H1 (cell line): ENCODE measurements around the gene TAS1R3. TPM values are rescaled to one million over a fixed set of nuclear protein-coding genes. Genes with fewer than 3 reads are reported as not detected.
A peak's percentile ranks its signal among the peaks of the same experiment; 100 is the strongest.

Source experiments
- CTCF ChIA-PET: fragments of 300-600 bp; sonication (Branson Sonifier 250); formaldehyde crosslinking; loops from one replicate; lab custom pipeline; 2021; ENCODE audit not compliant: partially characterized antibody; lab: Charles Lee
- POLR2A ChIA-PET: fragments of 300-600 bp; sonication (Branson Sonifier 250); formaldehyde crosslinking; loops from one replicate; lab custom pipeline; 2021; ENCODE audit warnings: inconsistent platforms; ENCODE audit not compliant: partially characterized antibody; lab: Charles Lee
- DNase-seq, 2 experiments: peaks; one replicate each; pipeline versions ENCODE4 v3.0.0 to v3.0.0-alpha.2; 2010 to 2022; ENCODE audit warnings: low spot score in 2 of 2, low read depth in 1 of 2, mixed read lengths in 1 of 2
- FAIRE-seq: peaks from 2 replicates; lab custom pipeline; 2011; peaks lifted over from hg19 to GRCh38; lab: Jason Lieb, UNC
- H2AFZ ChIP-seq: 2 replicates; pipeline ENCODE4 v1.8.1; 2012; ENCODE audit warnings: low read length, inconsistent platforms
- H2AK5ac ChIP-seq: 2 replicates; pipeline ENCODE4 v1.6.1; 2013; ENCODE audit warnings: low read depth, low read length
- H2BK120ac ChIP-seq: replicated peaks from 2 replicates; pipeline ENCODE3; 2013; ENCODE audit warnings: low read depth, low read length, inconsistent platforms
- H2BK12ac ChIP-seq: 2 replicates; pipeline ENCODE4 v1.6.1; 2013; ENCODE audit warnings: low read depth, low read length
- H2BK15ac ChIP-seq: 2 replicates; pipeline ENCODE4 v1.6.1; 2013; ENCODE audit warnings: low read length
- H2BK20ac ChIP-seq: 2 replicates; pipeline ENCODE4 v1.6.1; 2013; ENCODE audit warnings: low read length
- H2BK5ac ChIP-seq: 2 replicates; pipeline ENCODE4 v1.6.1; 2013; ENCODE audit warnings: low read depth, low read length
- H3K14ac ChIP-seq: 2 replicates; pipeline ENCODE4 v1.6.1; 2013; ENCODE audit warnings: inconsistent platforms; ENCODE audit not compliant: insufficient read length
- H3K18ac ChIP-seq: 2 replicates; pipeline ENCODE4 v1.6.1; 2013; ENCODE audit warnings: low read length; ENCODE audit errors: extremely low read depth
- H3K23ac ChIP-seq: 2 replicates; pipeline ENCODE4 v1.6.1; 2013; ENCODE audit warnings: inconsistent platforms; ENCODE audit not compliant: insufficient read length
- H3K23me2 ChIP-seq: 2 replicates; pipeline ENCODE4 v1.6.1; 2013; ENCODE audit warnings: low read depth, low read length
- H3K27ac ChIP-seq: 2 replicates; pipeline ENCODE4 v1.6.1; 2011; ENCODE audit warnings: low read depth, low read length, inconsistent platforms
- H3K27me3 ChIP-seq, 4 experiments: replicated peaks in 1 of 4; 1 replicate in 1 of 4; 2 replicates in 3 of 4; pipeline versions ENCODE4 v1.6.1 to v1.8.1; 2011 to 2013; ENCODE audit warnings: low read length in 3 of 4, mild to moderate bottlenecking in 3 of 4, inconsistent platforms in 2 of 4, mixed read lengths in 2 of 4, moderate library complexity in 1 of 4; ENCODE audit not compliant: control insufficient read depth in 3 of 4, insufficient read depth in 3 of 4; ENCODE audit errors: extremely low read depth in 1 of 4
- H3K36me3 ChIP-seq, 4 experiments: 2 replicates each; pipeline versions ENCODE4 v1.6.1 to v1.8.1; 2011 to 2013; ENCODE audit warnings: mild to moderate bottlenecking in 4 of 4, low read length in 3 of 4, moderate library complexity in 2 of 4, control low read depth in 1 of 4, inconsistent platforms in 1 of 4; ENCODE audit not compliant: insufficient read depth in 4 of 4, control insufficient read depth in 2 of 4
- H3K4ac ChIP-seq: replicated peaks from 2 replicates; pipeline ENCODE3; 2013; ENCODE audit warnings: low read length, low read depth, mixed read lengths, inconsistent platforms; ENCODE audit not compliant: insufficient read length
- H3K4me1 ChIP-seq, 4 experiments: replicated peaks in 1 of 4; 1 replicate in 1 of 4; 2 replicates in 3 of 4; pipeline versions ENCODE4 v1.6.1 to v1.8.1; 2011 to 2013; ENCODE audit warnings: low read length in 3 of 4, inconsistent platforms in 2 of 4, mixed read lengths in 1 of 4; ENCODE audit not compliant: insufficient read depth in 4 of 4, control insufficient read depth in 3 of 4
- H3K4me2 ChIP-seq, 2 experiments: 2 replicates each; pipeline versions ENCODE4 v1.6.1 to v1.8.1; 2011 to 2013; ENCODE audit warnings: low read depth in 2 of 2, low read length in 2 of 2, control low read depth in 1 of 2, inconsistent platforms in 1 of 2, mild to moderate bottlenecking in 1 of 2; ENCODE audit not compliant: insufficient read depth in 1 of 2
- H3K4me3 ChIP-seq, 4 experiments: fragments of 200-600, 300-600 bp in 1 of 4; sonication (generic), shearing (Covaris generic), sonication (Bioruptor Twin) in 1 of 4; 2 replicates each; pipeline versions ENCODE4 v1.5.1 to v1.8.1; 2011 to 2016; ENCODE audit warnings: low read length in 4 of 4, low read depth in 3 of 4, control low read depth in 2 of 4, inconsistent platforms in 2 of 4, mild to moderate bottlenecking in 2 of 4, mixed read lengths in 1 of 4, moderate library complexity in 1 of 4; ENCODE audit not compliant: insufficient read depth in 2 of 4; ENCODE audit errors: extremely low read depth in 1 of 4
- H3K56ac ChIP-seq: replicated peaks from 2 replicates; pipeline ENCODE3; 2013; ENCODE audit warnings: low read depth, mild to moderate bottlenecking, mixed read lengths, low read length, inconsistent platforms; ENCODE audit not compliant: insufficient read length
- H3K79me1 ChIP-seq: 2 replicates; pipeline ENCODE4 v1.6.1; 2013; ENCODE audit warnings: low read depth, low read length, control low read depth
- H3K79me2 ChIP-seq, 2 experiments: 2 replicates each; pipeline versions ENCODE4 v1.6.1 to v1.8.1; 2012 to 2013; ENCODE audit warnings: low read length in 2 of 2, mild to moderate bottlenecking in 2 of 2, inconsistent platforms in 1 of 2; ENCODE audit not compliant: insufficient read depth in 2 of 2, control insufficient read depth in 1 of 2
- H3K9ac ChIP-seq, 4 experiments: replicated peaks in 1 of 4; 1 replicate in 1 of 4; 2 replicates in 3 of 4; pipeline versions ENCODE4 v1.6.1 to v1.8.1; 2011 to 2013; ENCODE audit warnings: low read depth in 3 of 4, low read length in 3 of 4, control low read depth in 2 of 4, mild to moderate bottlenecking in 2 of 4, moderate library complexity in 2 of 4, inconsistent platforms in 1 of 4; ENCODE audit errors: extremely low read depth in 1 of 4
- H3K9me3 ChIP-seq, 2 experiments: 2 replicates each; pipeline versions ENCODE4 v1.6.1 to v1.8.1; 2012 to 2013; ENCODE audit warnings: mild to moderate bottlenecking in 2 of 2, moderate library complexity in 2 of 2, control low read depth in 1 of 2, inconsistent platforms in 1 of 2, low read depth in 1 of 2, low read length in 1 of 2, mixed read lengths in 1 of 2; ENCODE audit not compliant: insufficient read depth in 2 of 2
- H4K20me1 ChIP-seq, 2 experiments: replicated peaks in 1 of 2; 2 replicates each; pipeline versions ENCODE3 to v1.8.1; 2011 to 2013; ENCODE audit warnings: inconsistent platforms in 2 of 2, low read length in 2 of 2, mild to moderate bottlenecking in 1 of 2; ENCODE audit not compliant: insufficient read depth in 2 of 2, control insufficient read depth in 1 of 2
- H4K5ac ChIP-seq: 2 replicates; pipeline ENCODE4 v1.6.1; 2013; ENCODE audit warnings: low read length, low read depth, mixed read lengths, inconsistent platforms; ENCODE audit not compliant: insufficient read length
- H4K8ac ChIP-seq: 2 replicates; pipeline ENCODE4 v1.8.0; 2013; ENCODE audit warnings: mild to moderate bottlenecking, moderate library complexity, low read length, inconsistent platforms; ENCODE audit not compliant: insufficient read depth; ENCODE audit errors: extremely low read depth
- H4K91ac ChIP-seq: replicated peaks from 2 replicates; pipeline ENCODE3; 2013; ENCODE audit warnings: low read length, mixed read lengths, inconsistent platforms; ENCODE audit not compliant: insufficient read length
- ASH2L ChIP-seq: fragments of 200-600, 300-600 bp; sonication (generic); IDR thresholded peaks from one replicate; pipeline ENCODE4 v1.7.1; 2017; ENCODE audit warnings: low read length
- HDAC6 ChIP-seq: IDR thresholded peaks from one replicate; pipeline ENCODE4 v1.7.1; 2012; ENCODE audit warnings: low read depth, mild to moderate bottlenecking, inconsistent platforms, low read length, moderate library complexity
- JUND ChIP-seq: IDR thresholded peaks from 2 replicates; pipeline ENCODE4 v1.6.1; 2011; ENCODE audit warnings: mild to moderate bottlenecking, improper control_type of control experiment, low read length
- KDM5A ChIP-seq: fragments of 200-600 bp; IDR thresholded peaks from 2 replicates; pipeline ENCODE4 v1.7.1; 2012; ENCODE audit warnings: mild to moderate bottlenecking, low read length, inconsistent platforms, mixed read lengths
- MAFK ChIP-seq: IDR thresholded peaks from 2 replicates; pipeline ENCODE4 v1.6.1; 2012; ENCODE audit warnings: low read depth, mild to moderate bottlenecking, improper control_type of control experiment, low read length
- PHF8 ChIP-seq: fragments of 200-600 bp; sonication (generic); conservative IDR thresholded peaks from 2 replicates; pipeline ENCODE4 v1.7.1; 2012; ENCODE audit warnings: low read depth, mild to moderate bottlenecking, inconsistent platforms, low read length, moderate library complexity
- POU5F1 ChIP-seq: IDR thresholded peaks from 2 replicates; pipeline ENCODE4 v1.6.1; 2011; ENCODE audit warnings: low read depth, mild to moderate bottlenecking, low read length, moderate library complexity
- TAF1 ChIP-seq: IDR thresholded peaks from 2 replicates; pipeline ENCODE4 v1.6.1; 2011; ENCODE audit warnings: mild to moderate bottlenecking, low read depth, low read length
- WGBS, 2 experiments: shearing (Covaris generic) in 1 of 2; methylation state at CpG; one replicate each; pipeline versions ENCODE4 v1.1.6 to v1.1.7; 2013 to 2015; ENCODE audit warnings: low lambda C conversion rate in 2 of 2, mixed read lengths in 2 of 2, inconsistent platforms in 1 of 2, low coverage in 1 of 2, missing lambda C conversion rate in 1 of 2; ENCODE audit not compliant: insufficient replicate concordance in 2 of 2, insufficient coverage in 1 of 2, insufficient read length in 1 of 2; ENCODE audit errors: extremely low coverage in 1 of 2, missing lambda C conversion rate in 1 of 2; 5-methylcytosine and 5-hydroxymethylcytosine counted together
- polyA plus RNA-seq, 7 experiments: library from polyadenylated mRNA; depleted of rRNA in 3 of 7; stranded (reverse) in 5 of 7; unstranded in 2 of 7; fragments of >200 nt in 5 of 7; fragments of 200-250 nt in 2 of 7; gene quantifications; 1 replicate in 5 of 7; 2 replicates in 1 of 7; 4 replicates in 1 of 7; pipeline versions ENCODE4 v1.2.1 to v1.2.3, GENCODE V29; 2011 to 2013; ENCODE audit warnings: missing spikeins in 2 of 7, mixed read lengths in 2 of 7
- total RNA-seq: library from RNA; stranded (reverse); fragmentation: NEBNext Ultra II Directional; extraction: Animal tissue kit (Norgen Biotek cat#: 25700); gene quantifications from 2 replicates; pipeline ENCODE4 v1.2.1, GENCODE V29; 2021

The TAS1R3 gene
- total and polyA plus RNA-seq, 2 of the 8 experiments (the other 6 are each of a cell fraction or from before 2014, with no cell fraction given), result 0.03 to 0.19 TPM

DNA sequence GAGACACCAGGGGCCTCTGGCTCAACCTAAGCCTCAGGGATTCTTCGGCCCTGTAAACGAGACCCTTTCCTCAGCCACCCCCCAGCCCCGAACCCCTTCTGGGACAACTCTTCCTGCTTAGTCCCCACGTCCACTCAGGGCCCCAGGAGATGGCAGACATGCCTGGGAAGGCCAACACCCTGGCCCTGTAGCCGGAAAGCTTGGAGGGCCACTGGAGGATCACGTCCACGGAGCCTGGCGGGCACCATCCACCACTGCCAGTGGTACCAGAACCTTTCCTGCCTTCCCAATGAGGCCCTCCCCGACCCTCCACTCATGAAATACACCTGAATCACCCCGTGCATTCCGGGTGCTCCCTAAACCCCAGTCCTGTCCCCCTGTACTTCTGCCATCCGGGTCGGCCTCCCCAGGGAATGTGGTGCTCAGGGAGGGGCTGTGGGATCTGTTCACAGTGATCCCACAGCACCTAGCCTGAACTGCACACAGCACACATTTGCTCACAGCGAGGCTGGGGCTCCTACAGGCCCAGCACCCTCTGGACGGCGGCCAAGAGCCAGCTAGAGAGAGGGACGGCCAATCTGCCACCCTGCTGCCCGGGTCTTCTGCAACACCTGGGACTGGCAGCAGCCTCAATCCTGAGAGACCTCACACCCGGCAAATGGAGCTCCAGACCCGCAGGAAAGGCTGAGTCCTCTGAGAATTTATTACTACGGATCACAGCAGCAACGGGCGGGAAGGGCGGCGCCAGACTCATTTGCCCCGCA lies 42.2 kb downstream of the TAS1R3 start:
- H3K18ac ChIP-seq, result no peak overlapping the region
- no peak overlapping the region for H3K14ac ChIP-seq
- peaks cover 0 to 12% (median 9%) of the 10 kb centered on the region in 4 experiments; a peak in 5 of 7 replicates for H3K4me1 ChIP-seq
- H4K91ac ChIP-seq, result no peak overlapping the region
- no peaks in the 10 kb centered on the region for H3K27me3 ChIP-seq
- CTCF ChIA-PET, result interaction anchor here (0.6 to 4.5 kb wide), 18 partner anchors 11 to 205 kb away, joined by 3 to 40 read pairs (median 5); partner anchors contain the start of genes CCNL2, MRPL20 and MXRA8
- DNase-seq (no peak), FAIRE-seq (no peak)
- peak overlapping the region; percentile 77 to 99; a peak in 2 of 4 replicates for H3K4me2 ChIP-seq
- H2BK12ac ChIP-seq, result no peak overlapping the region
- peaks cover 3% of the 10 kb centered on the region; the same call in 1 of the 2 replicates for H3K79me1 ChIP-seq
- H2BK20ac ChIP-seq, result no peak overlapping the region
- peaks cover 0 to 4% (median 0%) of the 10 kb centered on the region in 4 experiments; a peak in 1 of 8 replicates for H3K36me3 ChIP-seq
- peaks cover 5 to 17% of the 10 kb centered on the region in 2 experiments; a peak in 3 of 4 replicates for H3K79me2 ChIP-seq
- no peak overlapping the region for H3K56ac ChIP-seq
- H2BK15ac ChIP-seq, result no peak overlapping the region
- 92% methylated on average over 26 of the region's 26 CpGs; no CpG with 5 or more reads in 1 of the 2 experiments for WGBS, 2 experiments
- H3K23ac ChIP-seq, result no peak overlapping the region
- H3K23me2 ChIP-seq, result peaks cover 7% of the 10 kb centered on the region; the same call in 1 of the 2 replicates
- H2AK5ac ChIP-seq, result no peak overlapping the region
- POLR2A ChIA-PET, result interaction anchor here (0.9 to 33.4 kb wide), 4 partner anchors 10 to 61 kb away, joined by 3 to 719 read pairs (median 42); partner anchors contain the start of genes CCNL2 and MRPL20
- H4K5ac ChIP-seq, result no peak overlapping the region
- H3K4ac ChIP-seq, result no peak overlapping the region
- H3K9me3 ChIP-seq, result no peaks in the 10 kb centered on the region
- no peak overlapping the region for H2AFZ ChIP-seq
- no peak overlapping the region; a peak in 1 of 7 replicates for H3K9ac ChIP-seq
- no peak overlapping the region for H2BK120ac ChIP-seq
- no peak overlapping the region for H3K4me3 ChIP-seq
- H4K20me1 ChIP-seq, result peaks cover 0 to 8% of the 10 kb centered on the region in 2 experiments
- no peak overlapping the region for H4K8ac ChIP-seq
- no peak overlapping the region for H2BK5ac ChIP-seq
- no peak overlapping the region for H3K27ac ChIP-seq
- TF ChIP-seq MAFK (no peak), POU5F1 (no peak), PHF8 (no peak), ASH2L (no peak), TAF1 (no peak), HDAC6 (no peak), JUND (no peak), KDM5A (no peak)
